ENCODE measurements around the gene GNL1.

- peak; percentile 26 to 43; a peak in 3 of 4 replicates for TF ChIP-seq SIX5 (IDR thresholded peaks at IDR 0.05; ENCODE audit: borderline replicate concordance in 1 of 2, insufficient read depth in 1 of 2, low read depth in 1 of 2, low read length in 2 of 2)
- TF ChIP-seq MXI1 (IDR thresholded peaks at IDR 0.05; ENCODE audit: low read depth, low read length): peak; percentile 72; the same call in 1 of the 2 replicates
- no peak for TF ChIP-seq PREB (CRISPR knock-in tag; IDR thresholded peaks at IDR 0.05)
- 0 out of 6 replicates have a peak, but pooled peaks of 1 of the 3 experiments have one; percentile 3 for TF ChIP-seq CTCF (IDR thresholded peaks at IDR 0.05 in 2 of 3, conservative IDR thresholded peaks at IDR 0.05 in 1 of 3; ENCODE audit: insufficient read depth in 2 of 3, low read depth in 1 of 3, low read length in 3 of 3)
- no peak for TF ChIP-seq SNRNP70 (optimal IDR thresholded peaks at IDR 0.05; ENCODE audit: low read depth, low read length)
Measured at GRCh38 chr6:30556906-30557682, 805 bp upstream of the GNL1 start, which contains the start of gene PRR3.

Data from K562 (cell line).